ENCODE results near the gene REP15.
"Not testable (repeated sequence)": the region's sequence is repeated elsewhere in the genome, so short reads cannot be mapped to it uniquely, and the experiment has no call there.

The REP15 gene

DNA sequence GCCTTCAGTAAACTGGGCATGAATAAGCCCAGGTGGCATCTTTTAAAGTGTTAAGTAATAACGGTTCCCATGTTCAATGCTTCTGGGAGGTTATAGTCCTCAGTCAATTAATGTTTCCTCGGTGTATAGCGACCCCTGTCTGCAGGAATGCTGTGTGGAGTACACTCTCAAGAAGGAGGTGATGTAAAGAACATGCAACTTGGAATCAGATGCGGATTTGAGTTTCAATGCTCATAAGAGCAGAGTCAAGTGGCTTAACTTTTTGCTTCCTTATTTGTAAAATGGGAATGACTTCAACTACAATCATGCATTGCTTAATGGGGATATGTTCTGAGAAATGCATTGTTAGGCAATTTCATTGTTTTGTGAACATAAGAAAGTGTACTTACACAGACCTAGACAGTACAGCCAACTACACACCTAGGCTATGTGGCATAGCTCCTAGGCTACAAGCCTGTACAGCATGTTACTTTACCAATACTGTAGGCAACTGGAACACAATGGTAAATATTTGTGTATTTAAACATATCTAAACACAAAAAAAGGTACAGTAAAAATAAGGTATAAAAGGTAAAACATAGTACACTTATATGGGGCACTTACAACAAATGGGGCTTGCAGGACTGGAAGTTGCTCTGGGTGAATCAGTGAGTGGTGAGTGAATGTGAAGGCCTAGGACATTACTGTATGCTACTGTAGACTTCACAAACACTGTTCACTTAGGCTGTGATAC is 7.6 kb downstream of the REP15 start:
- DNase-seq, result peak; percentile 69

GRCh38 chr12:27705263-27705662 is 9.0 kb downstream of the REP15 start:
- DNase-seq, result no peak

DNA sequence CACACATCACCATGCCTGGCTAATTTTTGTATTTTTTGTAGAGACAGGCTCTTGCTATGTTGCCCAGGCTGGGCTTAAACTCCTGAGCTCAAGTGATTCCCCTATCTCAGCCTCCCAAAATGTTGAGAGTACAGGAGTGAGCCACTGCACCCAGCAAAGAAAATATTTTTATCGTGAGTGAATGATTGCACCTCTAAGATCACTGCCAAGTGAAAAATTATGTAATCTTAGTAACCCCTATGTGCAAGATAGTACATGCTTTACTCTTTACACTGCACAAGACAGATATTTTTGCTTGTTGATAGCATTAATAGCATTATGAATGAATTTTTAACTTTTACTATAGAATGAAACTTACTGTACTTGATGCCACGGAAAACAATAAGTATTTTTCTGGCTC is 11.0 kb downstream of the REP15 start:
- no peak for DNase-seq

GRCh38 chr12:27709212-27709931 is 13.1 kb downstream of the REP15 start:
- DNase-seq, result no peak

- no peak for DNase-seq
Observed at GRCh38 chr12:27709932-27710591, 13.8 kb downstream of the REP15 start.

- DNase-seq, result peak; percentile 95
Observed at GRCh38 chr12:27710592-27711316, 14.5 kb downstream of the REP15 start, which contains the start of gene MRPS35. Gene MRPS35 (plus strand): TSS chr12:27710832. CDS start chr12:27710844, 12 bp downstream.

GRCh38 chr12:27711317-27711682 is 15.1 kb downstream of the REP15 start:
- no peak for DNase-seq

GRCh38 chr12:27711967-27712366 is 15.7 kb downstream of the REP15 start:
- no peak for DNase-seq

- DNase-seq, result no peak
Observed at GRCh38 chr12:27723212-27723611, 27.0 kb downstream of the REP15 start.

GRCh38 chr12:27730097-27730588 is 33.9 kb downstream of the REP15 start:
- no peak for DNase-seq

DNA sequence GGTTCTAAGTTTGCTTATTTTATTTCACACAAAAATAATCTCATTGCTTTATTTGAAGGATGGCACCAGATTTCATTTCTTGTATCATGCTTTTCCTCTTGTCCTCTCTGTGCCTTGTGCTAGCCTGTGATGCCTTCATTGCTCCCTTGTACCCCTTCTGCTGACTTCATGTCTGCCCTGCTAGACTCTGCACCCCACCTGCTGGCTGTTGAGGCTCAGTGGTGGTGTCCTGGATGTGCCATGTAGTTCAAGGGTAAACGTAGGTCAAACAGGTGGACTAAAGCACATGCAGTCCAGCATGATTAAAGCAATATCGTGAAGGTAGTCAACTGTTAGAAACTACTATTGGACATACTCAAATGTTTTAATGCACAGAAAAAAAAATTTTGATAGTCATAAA is 36.0 kb downstream of the REP15 start:
- no peak for DNase-seq

DNA sequence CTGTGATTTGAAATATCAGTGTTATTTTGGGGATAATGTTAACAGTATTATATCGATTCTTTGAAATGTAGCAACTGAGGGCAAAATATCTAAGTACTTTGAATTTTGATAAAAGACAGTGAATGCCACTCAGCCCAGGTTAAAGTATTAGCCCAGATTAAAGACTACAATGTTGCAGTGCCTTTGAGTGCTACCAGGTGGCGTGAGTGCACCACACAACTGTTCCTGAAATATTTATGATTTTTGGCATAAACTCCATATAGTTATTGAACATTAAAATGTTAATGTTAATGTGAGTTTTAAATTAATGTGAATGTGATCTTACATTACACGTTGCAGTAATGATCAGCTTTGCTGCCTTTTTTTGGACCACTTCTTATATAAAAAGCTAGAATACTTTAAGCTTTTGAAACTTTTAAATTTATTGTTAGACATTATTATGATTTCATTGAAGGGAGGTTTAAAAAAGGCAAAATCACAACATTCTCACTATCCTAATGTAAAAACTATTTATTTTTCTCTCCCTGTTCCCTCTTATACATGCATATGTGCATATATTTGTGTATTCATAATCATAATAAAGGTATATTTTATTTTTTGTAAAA is 36.9 kb downstream of the REP15 start:
- no peak for DNase-seq

DNA sequence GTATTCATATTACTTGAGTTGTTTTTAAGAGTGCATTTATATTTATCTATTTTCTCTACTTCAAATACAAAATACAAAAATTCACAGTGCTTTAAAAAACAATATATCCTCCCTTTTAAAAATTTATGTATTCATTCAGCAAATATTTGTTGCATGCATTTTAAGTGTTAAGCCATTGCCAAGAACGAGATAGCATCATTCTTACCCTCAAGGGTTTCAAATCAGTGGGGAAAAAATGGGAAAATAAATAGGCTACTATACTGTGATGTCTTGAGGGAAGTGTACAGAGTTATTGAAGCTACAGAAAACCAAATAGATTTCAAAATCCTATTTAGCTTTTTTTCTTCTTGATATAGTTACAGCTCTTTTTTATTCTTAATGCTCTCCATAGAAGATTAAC is 37.5 kb downstream of the REP15 start:
- DNase-seq, result no peak

DNA sequence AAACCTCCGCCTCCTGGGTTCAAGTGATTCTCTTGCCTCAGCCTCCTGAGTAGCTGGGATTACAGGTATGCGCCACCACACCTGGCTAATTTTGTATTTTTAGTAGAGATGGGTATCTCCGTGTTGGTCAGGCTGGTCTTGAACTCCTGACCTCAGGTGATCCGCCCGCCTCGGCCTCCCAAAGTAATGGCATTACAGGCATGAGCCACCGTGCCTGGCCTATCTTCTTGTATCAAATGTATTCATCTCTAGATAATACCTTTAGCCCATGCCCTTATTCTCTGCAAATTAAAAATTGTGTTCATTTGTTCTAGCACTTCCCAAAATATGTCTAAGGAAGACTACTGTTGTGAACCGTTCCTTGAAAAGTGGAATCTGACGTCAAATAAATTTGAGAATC is 38.1 kb downstream of the REP15 start:
- DNase-seq, result not testable (repeated sequence)

DNA sequence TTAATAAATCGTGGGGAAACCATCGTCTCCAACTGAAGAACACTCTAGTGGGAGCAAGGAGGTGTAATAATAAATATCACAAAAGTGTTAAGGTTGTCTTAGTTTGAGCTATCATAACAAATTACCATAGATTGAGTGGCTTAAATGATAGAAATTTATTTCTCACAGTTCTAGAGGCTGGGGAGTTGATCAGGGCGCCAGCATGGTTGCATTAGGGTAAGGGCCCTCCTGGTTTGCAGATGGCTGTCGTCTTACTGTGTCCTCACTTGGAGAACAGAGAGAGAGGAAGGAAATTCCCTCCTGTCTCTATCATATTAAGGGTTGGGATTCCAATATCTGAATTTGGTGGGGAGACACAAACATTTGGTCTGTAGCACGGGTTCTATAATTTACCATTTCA is 47.4 kb downstream of the REP15 start:
- DNase-seq, result no peak

DNA sequence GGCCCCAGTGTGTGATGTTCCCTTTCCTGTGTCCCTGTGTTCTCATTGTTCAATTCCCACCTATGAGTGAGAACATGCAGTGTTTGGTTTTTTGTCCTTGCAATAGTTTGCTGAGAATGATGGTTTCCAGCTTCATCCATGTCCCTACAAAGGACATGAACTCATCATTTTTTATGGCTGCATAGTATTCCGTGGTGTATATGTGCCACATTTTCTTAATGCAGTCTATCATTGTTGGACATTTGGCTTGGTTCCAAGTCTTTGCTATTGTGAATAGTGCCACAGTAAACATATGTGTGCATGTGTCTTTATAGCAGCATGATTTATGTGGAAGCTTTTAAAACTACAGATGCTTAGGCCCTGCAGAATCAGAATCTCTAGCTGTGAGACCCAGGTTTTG is 49.5 kb downstream of the REP15 start:
- DNase-seq, result not testable (repeated sequence)

Measured in right hindlimb (tissue), 1 donor.